ENCODE measurements around the gene SLC15A1. TPM values are rescaled to one million over a fixed set of nuclear protein-coding genes. Genes with fewer than 3 reads are reported as not detected.

SLC15A1 gene
- total RNA-seq, 1 experiment from 2014 or later: 1.9 TPM

GRCh38 chr13:98755729-98756128 is 3.3 kb upstream of the SLC15A1 start:
- H3K79me1 ChIP-seq (ENCODE audit: insufficient read depth, low read depth, low read length, poor library complexity, severe bottlenecking): no peaks in the 10 kb centered on the region
- H3K79me2 ChIP-seq (ENCODE audit: insufficient read depth, low read length): no peaks in the 10 kb centered on the region
- no peak overlapping the region for H3K23ac ChIP-seq (ENCODE audit: insufficient read length, low read depth, low read length)
- TF ChIP-seq, protein P1, sequence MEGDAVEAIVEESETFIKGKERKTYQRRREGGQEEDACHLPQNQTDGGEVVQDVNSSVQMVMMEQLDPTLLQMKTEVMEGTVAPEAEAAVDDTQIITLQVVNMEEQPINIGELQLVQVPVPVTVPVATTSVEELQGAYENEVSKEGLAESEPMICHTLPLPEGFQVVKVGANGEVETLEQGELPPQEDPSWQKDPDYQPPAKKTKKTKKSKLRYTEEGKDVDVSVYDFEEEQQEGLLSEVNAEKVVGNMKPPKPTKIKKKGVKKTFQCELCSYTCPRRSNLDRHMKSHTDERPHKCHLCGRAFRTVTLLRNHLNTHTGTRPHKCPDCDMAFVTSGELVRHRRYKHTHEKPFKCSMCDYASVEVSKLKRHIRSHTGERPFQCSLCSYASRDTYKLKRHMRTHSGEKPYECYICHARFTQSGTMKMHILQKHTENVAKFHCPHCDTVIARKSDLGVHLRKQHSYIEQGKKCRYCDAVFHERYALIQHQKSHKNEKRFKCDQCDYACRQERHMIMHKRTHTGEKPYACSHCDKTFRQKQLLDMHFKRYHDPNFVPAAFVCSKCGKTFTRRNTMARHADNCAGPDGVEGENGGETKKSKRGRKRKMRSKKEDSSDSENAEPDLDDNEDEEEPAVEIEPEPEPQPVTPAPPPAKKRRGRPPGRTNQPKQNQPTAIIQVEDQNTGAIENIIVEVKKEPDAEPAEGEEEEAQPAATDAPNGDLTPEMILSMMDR (conservative IDR thresholded peaks at IDR 0.05): no peak
- no peak overlapping the region for H2BK15ac ChIP-seq (ENCODE audit: low read depth, low read length)
- no peak overlapping the region for H3K14ac ChIP-seq (ENCODE audit: insufficient read depth, low read length)
- no peak for DNase-seq
- H3K4ac ChIP-seq (ENCODE audit: low read depth, low read length): no peak overlapping the region
- H3K9ac ChIP-seq (ENCODE audit: extremely low read depth, insufficient read length, low read length): no peak overlapping the region
- H3K27ac Mint-ChIP-seq: no peak overlapping the region; a peak in 1 of 7 replicates
- no peak overlapping the region for H4K5ac ChIP-seq (ENCODE audit: insufficient read length, low read depth, low read length)
- H2BK20ac ChIP-seq (ENCODE audit: low read depth, low read length, poor library complexity, severe bottlenecking): no peak overlapping the region
- H3K18ac ChIP-seq (ENCODE audit: insufficient read length, low read depth, low read length): no peak overlapping the region
- H3K23me2 ChIP-seq (ENCODE audit: insufficient read length, low read depth, low read length, poor library complexity, severe bottlenecking): peaks cover 8% of the 10 kb centered on the region
- no peak overlapping the region for H4K8ac ChIP-seq (replicated peaks; ENCODE audit: insufficient read length, low read depth, low read length)
- H3K4me1 ChIP-seq (ENCODE audit: insufficient read depth, low read length): peaks cover 3% of the 10 kb centered on the region; the same call in 1 of the 2 replicates
- no peak overlapping the region for H4K91ac ChIP-seq (ENCODE audit: insufficient read length, low read depth, low read length)
- peaks cover 8 to 10% of the 10 kb centered on the region in 2 experiments for H3K4me1 Mint-ChIP-seq
- no peak overlapping the region for H3K56ac ChIP-seq (ENCODE audit: insufficient read length, low read depth, low read length)
- no peaks in the 10 kb centered on the region for H4K20me1 ChIP-seq (ENCODE audit: control insufficient read depth, insufficient read depth, insufficient read length)
- peaks cover 6 to 12% (median 8%) of the 10 kb centered on the region in 3 experiments for H3K36me3 Mint-ChIP-seq (ENCODE audit: insufficient read depth in 1 of 3, low read depth in 3 of 3)
- no peak overlapping the region for H3K4me3 Mint-ChIP-seq
- H3K27ac ChIP-seq (ENCODE audit: insufficient read length, low read depth, low read length): no peak overlapping the region
- no peaks in the 10 kb centered on the region for H3K9me3 ChIP-seq (ENCODE audit: control insufficient read depth, low read depth, low read length)
- H3K27me3 ChIP-seq (ENCODE audit: insufficient read depth, low read length): peaks cover 4% of the 10 kb centered on the region; the same call in 1 of the 2 replicates
- H2BK12ac ChIP-seq (ENCODE audit: insufficient read length, low read depth, low read length): no peak overlapping the region
- H2BK5ac ChIP-seq (ENCODE audit: insufficient read length, low read length): no peak overlapping the region
- WGBS (ENCODE audit: extremely low coverage, insufficient read length, low lambda C conversion rate): no CpG with 5 or more reads among the region's 9 CpGs
- no peak overlapping the region for H2AK5ac ChIP-seq (ENCODE audit: insufficient read length, low read length)
- H2BK120ac ChIP-seq (ENCODE audit: low read depth, low read length, poor library complexity, severe bottlenecking): no peak overlapping the region
- H2AFZ ChIP-seq (ENCODE audit: low read length): no peak overlapping the region
- H3K4me2 ChIP-seq (ENCODE audit: insufficient read depth, insufficient read length, low read length): no peak overlapping the region
- H3K27me3 Mint-ChIP-seq (ENCODE audit: low read depth): peaks cover 46% of the 10 kb centered on the region
- no peak overlapping the region for H3T11ph ChIP-seq (ENCODE audit: low read length)
- H3K9me3 Mint-ChIP-seq: peaks cover 17 to 23% of the 10 kb centered on the region in 2 experiments

Data from H9 (cell line).